Thoracic aorta (tissue), 2 donors: ENCODE data around the gene PDE4B. TPM values are rescaled to one million over a fixed set of nuclear protein-coding genes. Genes with fewer than 3 reads are reported as not detected.

Experiments
- ATAC-seq: fragments of 150-250 bp; one replicate; pipeline ENCODE4 v1.8.0; 2017; ENCODE audit warnings: low read depth; ENCODE audit not compliant: insufficient number of reproducible peaks, low FRiP score
- DNase-seq: peaks from one replicate; pipeline ENCODE4 v3.0.0-alpha.2; 2020; ENCODE audit warnings: low spot score
- H3K27ac ChIP-seq, 2 donors: fragments of 200-600 bp; sonication (generic); 1 replicate in 1 of 2; 2 replicates in 1 of 2; pipeline ENCODE4 v1.5.1; 2016; ENCODE audit warnings: mild to moderate bottlenecking in 2 of 2, moderate library complexity in 2 of 2
- H3K27me3 ChIP-seq: fragments of 200-600 bp; sonication (generic); replicated peaks from 2 replicates; pipeline ENCODE4 v1.6.0; 2016; ENCODE audit warnings: mild to moderate bottlenecking; ENCODE audit not compliant: insufficient read depth
- H3K36me3 ChIP-seq: fragments of 200-600 bp; sonication (generic); one replicate; pipeline ENCODE4 v1.5.1; 2016
- H3K4me1 ChIP-seq, 2 donors: fragments of 200-600 bp; sonication (generic); 1 replicate in 1 of 2; 2 replicates in 1 of 2; pipeline versions ENCODE4 v1.5.1 to v1.6.0; 2016; ENCODE audit warnings: low read depth in 2 of 2, mild to moderate bottlenecking in 1 of 2; ENCODE audit not compliant: control insufficient read depth in 1 of 2
- H3K4me3 ChIP-seq: fragments of 200-600 bp; sonication (generic); 2 replicates; pipeline ENCODE4 v1.5.1; 2016; ENCODE audit warnings: mild to moderate bottlenecking
- H3K9me3 ChIP-seq: fragments of 200-600 bp; sonication (generic); 2 replicates; pipeline ENCODE4 v1.5.1; 2016
- CTCF ChIP-seq: fragments of 200-600 bp; sonication (generic); IDR thresholded peaks from one replicate; pipeline ENCODE4 v1.5.1; 2019; ENCODE audit warnings: antibody characterized with exemption
- total RNA-seq, 2 donors: library from RNA; depleted of rRNA; stranded (reverse); fragments of >200 nt; gene quantifications; one replicate each; pipeline versions ENCODE4 v1.1.0 to v1.2.3, GENCODE V29; 2016

Gene PDE4B
- total RNA-seq, 2 donors from 2014 or later = 29.0 to 42.4 TPM

GRCh38 chr1:66152034-66152433 lies 359.3 kb downstream of the PDE4B start:
- Histone ChIP-seq H3K27me3 (no peaks in the 10 kb centered on the region), H3K27ac (no peak overlapping the region), H3K9me3 (no peaks in the 10 kb centered on the region), H3K4me3 (no peak overlapping the region), H3K36me3 (no peaks in the 10 kb centered on the region), H3K4me1 (no peaks in the 10 kb centered on the region)
- ATAC-seq (no peak), DNase-seq (no peak)
- TF ChIP-seq CTCF = no peak

- ATAC-seq = no peak
- TF ChIP-seq CTCF = no peak
- DNase-seq = no peak
Measured at GRCh38 chr1:66154394-66154793, 361.7 kb downstream of the PDE4B start.

DNA sequence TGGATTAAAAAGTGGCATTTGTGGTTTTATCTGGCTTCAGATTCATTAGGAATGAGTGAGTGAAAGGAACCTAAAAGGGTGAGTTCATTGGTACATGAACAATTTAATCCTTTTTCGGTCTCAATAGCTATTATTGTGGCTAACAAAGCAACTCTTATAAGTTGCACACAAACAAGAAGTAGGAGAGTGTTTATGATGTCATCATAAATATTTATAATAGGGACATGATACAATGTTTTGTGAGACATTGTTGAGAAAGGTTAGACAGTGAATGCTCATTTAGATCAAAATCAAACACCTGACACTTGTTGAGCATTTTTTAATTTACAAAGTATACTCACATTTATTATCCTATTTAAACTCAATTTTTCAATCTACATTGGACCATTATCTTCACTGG lies 363.4 kb downstream of the PDE4B start:
- no peaks in the 10 kb centered on the region for H3K4me1 ChIP-seq
- DNase-seq (no peak), ATAC-seq (no peak)
- H3K9me3 ChIP-seq = no peaks in the 10 kb centered on the region
- no peak overlapping the region for H3K4me3 ChIP-seq
- no peak for TF ChIP-seq CTCF
- no peaks in the 10 kb centered on the region for H3K27me3 ChIP-seq
- H3K36me3 ChIP-seq = no peaks in the 10 kb centered on the region
- no peak overlapping the region for H3K27ac ChIP-seq

More at GRCh38 chr1:66154394-66154793, 361.7 kb downstream of the PDE4B start:
- H3K36me3 ChIP-seq = no peaks in the 10 kb centered on the region
- H3K27me3 ChIP-seq = no peaks in the 10 kb centered on the region
- no peaks in the 10 kb centered on the region for H3K9me3 ChIP-seq
- H3K27ac ChIP-seq = no peak overlapping the region
- H3K4me1 ChIP-seq = no peaks in the 10 kb centered on the region
- no peak overlapping the region for H3K4me3 ChIP-seq

- no peak for ATAC-seq
- Histone ChIP-seq H3K9me3 (no peaks in the 10 kb centered on the region), H3K27ac (no peak overlapping the region), H3K27me3 (no peaks in the 10 kb centered on the region), H3K4me3 (no peak overlapping the region), H3K4me1 (no peaks in the 10 kb centered on the region), H3K36me3 (no peaks in the 10 kb centered on the region)
- TF ChIP-seq CTCF = no peak
- DNase-seq = no peak
Measured at GRCh38 chr1:66159800-66160199, 367.1 kb downstream of the PDE4B start.

GRCh38 chr1:66160719-66161118 lies 368.0 kb downstream of the PDE4B start:
- no peaks in the 10 kb centered on the region for H3K9me3 ChIP-seq
- TF ChIP-seq CTCF = no peak

More at GRCh38 chr1:66160719-66161118, 368.0 kb downstream of the PDE4B start:
- Histone ChIP-seq H3K27me3 (no peaks in the 10 kb centered on the region), H3K4me1 (no peaks in the 10 kb centered on the region), H3K27ac (no peak overlapping the region), H3K4me3 (no peak overlapping the region), H3K36me3 (no peaks in the 10 kb centered on the region)
- ATAC-seq (no peak), DNase-seq (no peak)
